ENCODE measurements around the gene C8B.

Gene C8B

DNA sequence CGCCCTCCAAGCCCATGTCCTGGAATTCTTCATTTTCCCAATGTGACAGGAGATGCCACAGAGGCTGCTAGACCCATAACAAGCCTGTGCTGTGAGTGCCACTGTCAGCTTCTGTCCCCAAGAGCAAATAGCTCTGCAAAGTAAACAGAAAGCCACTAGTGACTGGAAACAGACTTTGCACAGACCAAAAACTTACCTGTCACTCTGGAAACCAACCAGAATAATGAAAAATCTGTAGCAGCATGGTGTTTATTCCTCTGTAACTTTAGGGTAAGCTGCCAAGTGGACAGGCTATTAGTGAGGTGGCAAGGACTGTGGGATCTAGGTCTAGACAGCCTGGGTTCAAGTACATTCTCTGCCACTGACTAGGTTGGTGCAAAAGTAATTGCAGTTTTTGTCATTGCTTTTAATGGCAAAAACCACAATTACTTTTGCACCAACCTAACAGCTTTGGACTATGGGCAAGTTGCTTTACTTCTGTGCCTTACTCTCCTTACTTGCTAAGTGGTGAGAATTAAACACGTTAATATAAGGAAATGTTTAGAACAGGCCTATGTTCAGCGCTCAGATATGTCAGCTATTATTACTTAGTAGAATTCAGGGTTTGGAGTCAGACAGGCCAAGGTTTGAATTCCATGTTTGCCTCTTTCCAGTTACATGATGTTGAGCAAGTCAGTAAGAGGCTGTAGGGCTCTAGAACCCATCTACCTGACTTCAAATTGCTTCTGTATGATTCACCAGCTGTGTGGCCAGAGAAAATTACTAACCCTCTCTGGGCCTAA is at the start of gene C8B:
C8B (minus strand) TSS at position 100 of the 782 bp plus-strand sequence; CDS start at position 33, 67 bp downstream.
- DNase-seq: no peak

DNA sequence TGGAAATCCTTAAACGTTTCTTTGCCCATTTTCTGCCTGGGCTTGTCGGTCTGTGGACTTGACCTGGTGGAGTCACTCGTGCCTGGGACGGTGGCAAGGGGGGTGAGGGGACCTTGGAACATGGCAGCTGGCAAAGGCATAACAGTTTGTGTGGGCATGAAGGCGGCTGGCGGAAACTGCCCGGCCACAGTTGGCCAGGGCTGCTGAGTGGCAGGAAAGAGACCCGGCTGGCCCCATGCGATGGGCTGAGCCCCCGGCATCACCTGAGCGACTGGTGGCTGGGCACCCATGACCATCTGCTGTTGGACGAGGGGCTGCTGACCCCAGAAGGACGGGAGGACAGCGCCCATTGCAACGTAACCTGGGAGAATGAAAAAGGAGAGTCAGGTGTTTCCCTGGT is 49.3 kb upstream of the C8B start:
- no peak for DNase-seq

DNA sequence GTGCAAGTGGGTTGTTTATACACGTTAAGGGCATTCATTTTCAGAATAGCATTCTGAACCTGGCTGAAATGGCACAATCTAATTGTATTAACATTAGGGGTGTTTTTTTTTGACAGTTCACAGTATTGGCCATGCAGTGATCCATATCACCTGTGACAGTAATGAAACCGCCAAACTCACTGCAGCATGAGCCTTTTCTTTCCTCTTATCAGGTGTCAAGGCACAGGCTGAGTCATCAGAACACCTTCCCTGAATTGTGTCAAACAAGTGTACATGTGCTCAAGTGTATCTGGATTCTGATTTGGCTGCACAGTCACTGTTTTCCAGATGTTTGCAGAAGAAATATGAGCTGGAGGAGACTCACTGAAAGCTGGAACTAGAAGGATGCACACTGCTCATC is 47.7 kb upstream of the C8B start:
- no peak for DNase-seq

DNA sequence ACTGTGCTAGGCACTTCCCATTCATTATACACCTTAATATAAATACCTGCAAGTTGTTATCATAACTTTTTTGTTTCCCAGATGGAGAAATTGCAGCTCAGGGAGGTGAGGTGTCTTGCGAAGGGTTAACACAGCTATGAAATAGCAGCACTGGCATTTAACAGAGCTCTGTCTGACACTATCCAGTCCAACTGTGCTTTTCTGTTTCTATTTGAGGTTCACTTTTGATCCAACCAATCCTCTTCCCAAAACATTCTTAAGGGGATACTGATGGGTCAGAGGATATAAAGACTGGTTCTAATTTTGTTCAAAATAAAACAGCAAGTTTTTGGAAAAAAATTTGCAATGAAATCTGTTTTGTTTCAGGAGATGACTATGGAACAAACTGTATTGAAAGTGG is 46.5 kb upstream of the C8B start:
- no peak for DNase-seq

DNA sequence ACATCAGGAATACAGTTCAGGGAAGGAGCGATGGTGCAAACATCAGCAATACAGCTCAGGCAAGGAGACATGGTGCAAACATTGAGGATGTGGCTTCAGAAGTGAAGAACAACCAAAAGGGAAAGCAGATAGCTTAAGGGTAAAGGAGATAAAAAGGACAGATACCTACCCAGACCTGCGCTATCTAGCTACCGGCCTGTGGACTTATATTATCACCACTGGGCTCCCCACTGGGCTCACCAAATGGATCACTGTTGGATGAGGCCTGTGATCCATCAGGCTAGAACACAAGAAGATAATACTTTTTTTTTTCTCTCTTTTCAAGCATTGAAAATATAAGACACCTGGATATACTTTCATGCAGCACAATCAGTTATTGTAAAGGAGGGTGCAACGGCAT is 44.7 kb upstream of the C8B start:
- DNase-seq: no peak

DNA sequence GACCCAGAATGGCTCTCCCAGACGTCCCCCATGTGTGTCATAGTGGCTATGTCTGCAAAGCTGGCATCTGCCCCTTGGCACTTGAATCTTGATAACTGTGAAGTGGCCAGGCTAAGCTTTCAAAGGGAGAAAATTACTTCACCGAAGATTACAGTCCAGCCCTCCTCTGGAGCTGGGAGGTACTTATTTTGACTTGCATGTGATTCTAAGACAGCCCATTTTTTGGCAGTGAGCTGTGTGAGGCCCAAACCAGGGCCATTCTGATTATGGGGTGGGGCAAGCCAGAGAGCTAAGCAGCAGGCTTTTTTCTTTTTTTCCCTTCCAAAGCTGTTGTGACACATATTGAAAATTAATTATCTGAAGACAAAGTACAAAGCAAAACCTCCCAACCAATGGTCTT is 42.1 kb upstream of the C8B start:
- no peak for DNase-seq

DNA sequence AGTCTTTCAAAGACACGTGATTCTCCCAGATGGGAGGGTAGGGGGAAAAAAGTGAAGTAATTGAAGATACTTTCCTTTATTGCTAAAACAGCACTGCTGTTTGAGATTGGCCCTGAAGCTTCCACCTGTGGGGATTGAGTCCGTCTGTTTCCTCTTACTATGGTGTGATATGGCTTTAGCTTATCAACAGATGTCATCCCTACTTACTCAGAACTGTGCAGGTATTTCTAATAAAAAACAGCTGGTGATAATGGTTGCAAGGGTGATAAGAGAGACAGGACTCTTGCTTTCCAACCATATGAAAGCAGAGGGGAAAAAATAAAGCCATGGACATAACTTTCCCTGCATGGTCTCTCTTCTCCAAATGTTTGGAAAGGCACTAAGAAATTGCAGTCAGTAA is 41.7 kb upstream of the C8B start:
- no peak for DNase-seq

DNA sequence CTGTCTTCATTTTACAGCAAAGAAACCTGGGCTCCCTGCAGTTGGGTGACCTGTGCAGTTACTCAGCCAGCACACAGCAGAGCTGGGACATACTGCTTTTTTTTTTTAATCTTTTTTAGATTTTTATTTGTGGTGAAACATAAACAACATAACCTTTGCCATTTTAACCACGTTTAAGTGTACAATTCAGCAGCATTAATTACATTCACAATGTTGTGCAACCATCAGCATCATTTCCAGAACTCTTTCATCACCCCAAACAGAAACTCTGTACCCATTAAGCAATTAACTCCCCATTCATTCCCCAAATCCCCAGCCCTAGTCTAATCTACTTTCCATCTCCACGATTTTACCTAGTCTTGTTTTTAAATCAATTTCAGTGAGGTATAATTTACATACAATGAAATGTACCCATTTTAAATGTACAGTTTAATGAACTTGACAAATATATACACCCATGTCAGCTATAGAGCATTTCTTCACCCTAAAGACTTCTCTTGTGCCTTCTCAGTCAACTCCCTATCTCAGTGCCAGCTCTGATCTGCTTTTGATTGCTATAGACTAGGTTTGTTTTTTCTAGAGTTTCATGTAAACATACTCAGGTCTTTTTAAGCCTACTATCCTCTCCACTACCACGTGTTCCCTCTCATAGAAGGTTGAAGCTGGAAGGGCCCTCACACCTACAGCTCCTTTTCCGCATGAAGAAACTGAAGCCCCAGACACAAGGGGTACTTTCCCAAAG is 37.8 kb upstream of the C8B start:
- DNase-seq: no peak

DNA sequence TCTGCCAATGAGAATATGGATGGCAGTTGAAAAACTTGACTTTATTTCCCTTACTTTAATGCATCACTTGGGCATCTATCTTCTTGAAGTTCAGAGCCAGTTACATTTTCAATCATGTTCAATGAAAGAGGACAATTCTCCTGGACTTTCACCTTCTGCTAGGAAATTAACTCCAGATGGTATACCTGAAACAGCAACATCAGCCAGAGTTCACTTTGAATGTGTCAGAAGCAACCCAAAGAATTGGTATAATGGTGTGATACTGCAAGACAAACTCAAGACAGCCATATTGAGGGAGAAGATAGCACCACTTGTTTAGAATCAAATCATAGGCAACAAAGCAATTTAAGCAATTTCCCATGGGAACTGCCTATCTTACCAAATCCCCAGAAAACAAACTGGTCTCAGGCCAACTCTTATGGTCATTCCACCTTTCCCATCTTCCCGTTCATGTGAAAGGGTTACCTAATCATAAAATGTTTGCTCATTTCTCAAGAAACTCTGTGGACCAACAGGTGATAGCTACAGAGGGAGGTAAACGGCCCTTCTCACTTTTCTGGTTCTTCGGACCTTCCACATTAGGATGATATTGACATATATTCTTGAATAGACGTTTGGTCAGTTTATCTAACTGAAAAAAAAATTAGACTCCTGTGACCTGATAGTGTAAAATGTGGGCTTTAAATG is 29.7 kb upstream of the C8B start:
- DNase-seq: no peak

DNA sequence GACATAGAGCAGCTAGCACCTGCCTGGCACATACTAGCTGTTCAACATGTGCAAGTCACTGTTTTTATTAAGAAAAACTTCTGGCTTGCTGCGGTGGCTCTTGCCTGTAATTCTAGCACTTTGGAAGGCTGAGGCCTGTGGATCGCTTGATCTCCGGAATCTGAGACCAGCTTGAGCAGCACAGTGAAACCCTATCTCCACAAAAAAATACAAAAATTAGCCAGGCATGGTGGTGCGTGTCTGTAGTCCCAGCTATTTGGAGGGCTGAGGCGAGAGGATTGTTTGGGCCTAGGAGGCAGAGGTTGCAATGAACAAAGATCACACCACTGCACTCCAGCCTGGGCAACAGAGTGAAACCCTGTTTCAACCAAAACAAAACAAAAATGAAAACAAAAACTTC is 27.7 kb upstream of the C8B start:
- DNase-seq: no peak

DNA sequence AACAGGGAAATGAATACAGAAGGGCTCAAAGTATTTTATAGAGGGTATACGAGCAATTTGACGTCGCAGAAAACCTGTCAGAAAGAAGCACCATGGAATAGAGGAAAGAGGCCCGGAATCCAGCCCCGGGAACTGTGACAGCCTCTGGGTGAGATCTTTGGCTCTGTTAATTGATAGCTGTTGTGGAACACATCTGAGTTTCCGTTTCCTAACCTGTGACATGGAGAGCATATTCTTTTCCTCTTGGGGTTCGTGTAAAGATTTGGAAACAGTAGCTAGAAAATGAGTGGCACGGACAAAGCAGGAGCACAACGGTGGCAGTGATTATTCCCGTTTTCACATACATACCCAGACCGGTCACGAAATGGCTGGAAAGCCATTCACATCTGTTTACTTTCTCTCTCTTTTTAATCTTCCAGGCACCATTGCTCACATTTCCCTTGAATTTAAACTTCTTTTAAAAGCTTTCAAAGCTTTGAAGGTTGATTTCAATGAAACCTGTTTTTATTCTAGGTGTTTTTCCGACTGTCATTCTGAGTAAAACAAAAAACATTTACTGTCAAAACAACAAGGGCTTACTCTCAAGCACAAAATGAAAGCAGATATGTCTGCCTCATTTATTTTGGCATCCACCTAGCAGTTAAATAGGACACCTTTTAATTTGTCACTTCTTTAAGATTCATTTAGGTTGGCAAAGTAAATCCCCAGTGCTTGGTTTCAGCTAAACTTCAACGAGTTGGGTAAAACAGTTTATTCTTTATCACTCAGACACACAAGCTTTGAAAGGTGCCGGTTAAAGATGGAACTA is 26.7 kb upstream of the C8B start:
- no peak for DNase-seq

DNA sequence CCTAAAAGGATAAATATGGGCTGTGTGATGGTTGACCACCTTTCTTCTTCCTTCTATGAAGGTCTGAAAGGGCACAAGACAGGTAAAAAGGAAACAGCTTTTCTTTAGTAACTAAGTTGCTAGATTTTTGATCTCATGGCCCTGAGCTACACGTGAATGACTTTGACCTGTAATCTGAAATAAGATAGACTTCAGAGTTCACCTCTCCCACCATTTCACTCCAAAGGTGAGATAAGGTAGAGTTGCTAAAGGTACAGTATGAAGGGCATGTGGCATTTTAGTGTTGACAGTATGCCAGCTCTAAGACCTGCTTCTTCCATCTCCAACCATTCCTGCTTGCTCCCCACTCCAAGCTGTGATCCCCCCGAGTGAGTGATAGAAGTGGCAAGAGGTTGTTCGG is 25.8 kb upstream of the C8B start:
- DNase-seq: no peak

DNA sequence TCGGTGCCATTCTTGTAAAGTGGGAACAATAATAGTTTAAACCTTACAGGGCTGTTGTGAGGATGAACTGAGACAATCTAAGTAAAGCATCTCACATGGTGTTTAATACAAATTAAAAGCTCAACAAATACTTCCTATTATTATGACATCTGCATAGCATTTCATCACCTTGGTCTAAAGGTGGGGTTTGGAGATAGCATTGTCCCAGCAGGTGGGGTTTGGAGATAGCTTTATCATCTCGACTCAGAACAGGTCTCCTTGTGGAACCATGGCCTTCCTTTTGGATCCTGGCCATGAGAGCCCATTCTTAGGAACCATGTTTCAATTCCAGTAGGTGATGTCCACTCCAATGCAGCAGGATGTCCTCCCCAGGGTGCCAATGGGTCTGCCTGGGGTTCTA is 20.6 kb upstream of the C8B start:
- DNase-seq: no peak

DNA sequence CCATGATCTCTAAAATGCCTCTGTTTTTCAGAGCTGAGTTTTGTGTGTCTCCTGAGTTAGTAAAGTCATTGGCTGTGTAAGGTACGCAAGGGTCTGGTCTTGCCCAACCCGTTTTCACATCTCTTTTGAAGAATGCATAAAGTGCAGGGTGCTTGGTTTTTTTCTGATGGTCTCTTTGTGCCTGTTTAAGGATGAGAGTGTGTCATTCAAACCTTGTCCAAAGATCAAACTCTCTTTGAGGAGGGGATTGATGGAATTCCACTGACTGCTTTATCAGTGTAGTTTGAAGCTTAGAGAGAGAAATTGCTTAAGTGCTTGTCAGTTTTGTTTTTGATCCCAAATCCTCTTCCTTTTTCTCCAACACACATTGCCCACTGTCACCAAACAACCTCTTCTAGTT is 20.0 kb upstream of the C8B start:
- DNase-seq: no peak

DNA sequence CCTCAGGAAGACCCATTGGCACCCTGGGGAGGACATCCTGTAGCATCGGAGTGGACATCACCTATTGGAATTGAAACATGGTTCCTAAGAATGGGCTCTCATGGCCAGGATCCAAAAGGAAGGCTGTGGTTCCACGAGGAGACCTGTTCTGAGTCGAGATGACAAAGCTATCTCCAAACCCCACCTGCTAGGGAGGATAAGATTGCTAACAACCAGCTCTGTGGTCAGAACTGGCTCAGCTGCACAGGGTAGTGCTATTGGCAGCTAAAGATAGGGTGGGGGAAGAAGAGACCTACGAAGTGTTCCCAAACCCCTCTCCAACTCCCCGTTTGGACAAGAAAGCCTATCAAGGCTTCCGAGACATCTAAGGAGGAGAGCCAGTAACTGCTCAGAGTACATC is 17.7 kb upstream of the C8B start:
- no peak for DNase-seq

DNA sequence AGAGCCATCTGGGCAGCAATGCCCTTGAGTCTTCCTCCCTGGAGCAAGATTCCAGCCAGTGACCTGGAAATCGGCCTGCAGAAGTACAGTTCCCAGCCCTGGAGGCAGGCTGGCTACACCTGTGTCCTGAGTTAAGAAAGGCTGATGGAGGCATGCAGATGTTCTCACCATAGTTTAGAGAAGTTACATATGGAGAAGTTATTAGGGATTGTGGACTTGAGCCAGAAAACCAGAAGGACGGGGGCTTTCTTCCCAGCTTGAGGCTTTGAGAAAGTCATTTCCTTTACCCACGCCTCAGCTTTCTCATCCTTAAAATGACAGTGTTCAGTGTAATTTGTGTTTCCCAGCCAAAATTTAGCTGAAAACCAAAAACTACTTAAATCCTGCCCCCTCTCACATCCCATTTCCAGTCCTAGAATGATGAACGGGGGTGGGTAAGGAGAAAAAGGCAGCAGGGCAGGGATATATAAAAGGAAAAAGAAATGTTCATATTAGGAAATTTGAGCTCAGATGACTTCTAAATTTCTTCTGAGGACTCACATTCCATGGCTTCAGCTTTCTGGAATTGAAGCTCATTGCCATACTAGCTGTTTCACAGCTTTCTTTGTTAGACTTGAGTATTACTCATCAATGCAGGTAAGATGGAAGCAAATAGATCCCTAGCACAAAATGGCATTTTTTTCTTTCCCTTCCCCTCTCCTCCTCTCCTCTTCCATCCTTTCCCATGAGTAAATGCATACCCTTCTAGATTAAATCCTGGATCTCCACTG is 14.4 kb upstream of the C8B start:
- no peak for DNase-seq

DNA sequence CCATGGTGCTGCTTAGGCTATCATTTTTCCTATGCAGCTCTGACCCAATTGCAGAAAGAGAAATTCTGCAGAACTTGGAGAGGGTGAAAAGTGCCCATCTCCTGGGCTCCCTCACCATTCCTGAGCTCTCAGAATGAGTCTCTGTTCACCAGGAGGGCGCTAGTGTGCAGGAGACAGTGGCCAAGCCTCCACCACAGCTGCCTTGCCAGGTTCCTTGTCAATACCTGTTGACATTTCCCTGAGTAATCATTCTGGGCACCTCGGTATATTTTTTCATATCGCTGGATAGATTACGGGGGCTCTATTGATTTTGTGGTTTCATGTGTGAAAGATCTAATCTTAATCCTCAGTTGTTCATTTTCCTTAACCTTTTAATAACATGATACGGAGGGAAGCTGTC is 13.0 kb upstream of the C8B start:
- DNase-seq: no peak

DNA sequence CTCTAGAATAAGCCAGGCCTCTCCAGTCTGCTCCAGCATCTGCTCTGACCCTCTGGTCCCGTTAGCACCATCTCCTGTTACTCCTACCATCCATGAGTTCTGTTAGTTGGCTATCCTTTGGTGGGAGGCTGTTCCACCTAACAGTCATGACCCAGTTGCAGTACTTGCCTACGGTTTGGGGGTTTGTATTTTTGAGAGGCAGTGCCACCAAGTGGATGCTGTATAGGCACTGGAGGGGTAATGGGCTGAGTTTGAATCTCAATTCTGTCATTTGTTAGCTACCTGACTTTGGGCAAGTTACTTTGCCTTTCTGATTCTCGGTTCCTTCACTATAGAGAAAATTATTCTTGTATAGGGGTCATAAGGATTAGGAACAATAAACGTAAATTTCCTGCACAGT is 12.1 kb upstream of the C8B start:
- DNase-seq: no peak

DNA sequence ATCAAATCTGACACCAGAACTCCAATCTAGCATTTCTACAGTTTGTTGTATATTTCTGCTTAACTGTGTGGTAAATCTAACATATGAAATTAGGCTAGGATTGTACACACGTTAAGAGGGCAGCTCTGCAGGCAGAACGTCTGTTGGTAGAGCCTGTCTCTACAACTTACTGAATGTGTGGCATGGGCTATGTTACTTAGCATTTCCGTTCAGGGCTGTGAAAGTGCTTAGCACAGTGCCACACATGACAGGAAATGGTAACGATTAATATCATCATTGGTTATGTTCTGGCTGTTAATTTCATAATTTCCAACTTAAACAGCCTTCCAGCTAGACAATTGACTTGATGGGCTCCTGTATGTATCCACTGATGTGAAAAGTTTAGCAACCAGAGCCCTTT is 9.6 kb upstream of the C8B start:
- DNase-seq: no peak

DNA sequence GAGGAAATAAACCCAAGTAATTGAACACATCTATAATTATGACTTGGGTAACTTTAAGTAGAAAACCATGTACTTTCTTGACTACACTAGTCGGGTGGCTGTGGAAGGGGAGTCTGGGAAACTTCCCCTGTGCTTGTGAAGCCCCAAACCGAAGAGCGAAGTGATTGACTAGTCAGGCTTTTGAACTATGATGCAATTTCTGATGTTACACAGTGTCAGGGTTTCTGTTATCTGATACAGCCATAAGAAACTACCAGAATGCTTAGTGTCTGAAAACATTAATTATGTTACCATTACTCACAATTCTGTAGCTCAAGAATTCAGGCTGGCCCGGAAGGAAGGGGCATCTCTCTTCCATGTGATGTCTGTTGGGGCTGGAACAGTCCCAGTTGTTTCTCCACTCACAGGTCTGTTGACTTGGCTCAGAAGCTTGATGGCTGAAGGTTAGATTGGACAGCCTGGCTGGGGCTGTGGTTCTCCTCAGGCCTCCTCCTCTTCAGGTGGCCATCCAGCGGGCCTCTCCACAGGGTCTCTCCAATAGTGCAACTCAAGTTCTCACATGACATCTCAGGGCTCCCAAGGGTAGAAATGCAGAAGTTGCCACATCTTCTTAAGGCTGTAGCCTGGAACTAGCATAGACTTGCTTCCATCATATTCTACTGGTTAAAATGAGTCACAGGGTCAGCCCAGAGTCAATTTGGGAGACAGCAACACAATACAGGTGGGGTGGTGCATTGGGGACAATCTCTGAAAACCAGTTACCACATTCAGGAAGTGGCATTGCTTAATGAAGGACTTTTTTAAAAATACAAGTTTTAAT is 8.3 kb upstream of the C8B start:
- DNase-seq: no peak

DNA sequence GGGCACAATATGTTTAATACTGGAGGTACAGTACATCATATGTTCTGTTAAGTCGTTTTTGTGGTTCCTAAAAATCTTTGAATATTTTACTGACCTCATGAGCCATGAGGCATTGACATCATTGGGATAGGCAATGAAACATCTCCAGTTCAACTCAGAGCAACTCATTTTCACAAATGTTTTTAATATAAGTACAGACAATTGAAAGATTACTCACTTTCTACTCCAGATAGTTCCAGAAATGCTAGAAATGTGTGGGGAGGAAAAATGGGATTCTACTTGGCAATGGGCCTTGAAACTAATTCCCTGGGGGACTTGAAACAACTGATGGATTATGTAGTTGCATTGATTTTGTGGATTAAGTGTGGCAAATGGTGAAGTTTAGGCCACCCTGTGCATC is 7.2 kb upstream of the C8B start:
- DNase-seq: no peak

DNA sequence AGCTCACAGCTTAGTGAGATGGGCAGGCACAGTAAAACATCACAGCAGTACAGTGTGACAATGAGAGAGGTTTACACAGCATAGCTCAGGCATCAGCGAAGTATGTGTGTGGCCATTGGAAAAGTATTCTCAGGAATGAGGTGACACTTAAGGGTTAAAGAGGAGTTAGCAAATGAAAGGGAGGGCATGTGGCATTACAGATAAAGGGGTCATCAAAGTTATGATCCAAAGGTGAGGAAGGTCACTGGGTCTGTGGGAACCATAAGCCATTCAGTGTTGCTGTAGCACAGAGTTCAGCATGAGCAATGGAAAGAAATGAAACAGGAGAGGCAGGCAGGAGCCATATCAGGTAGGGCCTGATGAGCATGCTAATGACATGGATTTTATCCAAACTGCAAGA is 4.5 kb upstream of the C8B start:
- DNase-seq: no peak

All from NCI-H446 (cell line).